ENCODE results near the gene ZNF273.
"Not testable (repeated sequence)": the region's sequence is repeated elsewhere in the genome, so short reads cannot be mapped to it uniquely, and the experiment has no call there.

ZNF273 gene

DNA sequence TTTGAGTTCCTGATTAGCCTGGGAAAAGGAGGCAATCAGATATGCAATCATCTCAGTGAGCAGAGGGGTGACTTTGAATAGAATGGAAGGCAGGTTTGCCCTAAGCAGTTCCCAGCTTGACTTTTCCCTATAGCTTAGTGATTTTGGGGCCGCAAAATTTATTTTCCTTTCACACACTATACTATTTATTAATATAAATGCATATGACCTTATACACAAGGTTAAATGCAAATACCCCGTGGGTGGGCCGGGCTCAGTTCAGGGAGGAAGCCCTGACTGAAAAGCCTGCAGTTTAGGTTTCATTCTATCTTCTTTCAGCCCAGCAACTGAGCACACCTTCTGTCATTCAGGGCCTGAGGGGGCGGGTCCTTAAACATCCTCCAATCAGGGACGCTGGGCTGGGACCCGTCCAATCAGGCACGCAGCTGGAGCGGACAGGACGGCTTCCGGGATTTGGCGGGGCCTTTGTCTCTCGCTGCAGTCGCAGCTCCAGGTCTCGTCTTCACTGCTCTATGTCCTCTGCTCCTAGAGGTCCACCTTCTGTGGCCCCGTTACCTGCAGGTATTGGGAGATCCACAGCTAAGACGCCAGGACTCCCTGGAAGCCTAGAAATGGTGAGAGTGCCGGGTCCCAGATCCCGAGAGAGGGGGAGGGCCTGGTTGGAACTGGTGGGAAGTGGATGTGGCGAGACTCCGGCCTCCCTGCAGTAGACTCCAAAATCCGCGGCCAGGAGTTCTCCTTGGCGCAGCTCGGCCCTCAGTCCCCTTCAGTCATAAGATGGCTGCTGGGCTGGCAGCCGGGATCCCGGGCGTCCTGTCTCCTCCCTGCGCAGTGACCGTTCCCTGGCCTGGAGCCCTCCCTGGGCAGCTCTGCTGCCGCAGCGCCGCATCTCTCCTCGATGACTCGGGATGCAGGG is at the start of gene ZNF273:
Gene ZNF273 (plus strand): TSS at position 468 of the 916 bp plus-strand sequence. CDS start 45 bp downstream, at position 513.
- no peaks in the 10 kb centered on the region for H3K27me3 ChIP-seq (ENCODE audit: control insufficient read depth, insufficient read depth, low read length)
- H3K36me3 ChIP-seq (ENCODE audit: control insufficient read depth, insufficient read depth, low read length): no peaks in the 10 kb centered on the region
- H3K4me1 ChIP-seq (ENCODE audit: control insufficient read depth, insufficient read depth, low read length): peaks cover 13% of the 10 kb centered on the region
- H3K9ac ChIP-seq (ENCODE audit: low read depth, low read length): peak within 1 kb of the TSS; percentile 95
- no peaks in the 10 kb centered on the region for H3K9me3 ChIP-seq (ENCODE audit: control insufficient read depth, insufficient read depth, low read length)
- peak within 1 kb of the TSS; percentile 95 for H3K4me3 ChIP-seq (ENCODE audit: low read depth, low read length)

DNA sequence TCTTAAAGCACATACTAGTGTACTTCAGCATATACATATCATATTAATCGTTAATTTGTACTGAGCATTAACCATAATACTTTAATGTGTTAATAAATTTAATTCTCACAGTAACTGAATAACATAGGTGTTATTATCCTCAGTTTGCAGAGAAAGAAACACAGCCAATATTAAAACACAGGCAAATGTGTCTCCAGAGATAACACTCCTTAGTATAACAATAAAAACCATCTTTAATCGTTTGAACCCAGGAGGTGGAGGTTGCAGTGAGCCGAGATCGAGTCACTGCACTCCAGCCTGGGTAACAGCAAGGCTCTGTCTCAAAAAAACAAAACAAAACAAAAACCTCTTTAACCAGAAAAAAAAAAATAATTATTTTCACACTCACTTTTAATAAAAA is 49.4 kb upstream of the ZNF273 start:
- Histone ChIP-seq H3K4me1 (ENCODE audit: control insufficient read depth, insufficient read depth, low read length) (peaks cover 4% of the 10 kb centered on the region), H3K4me3 (ENCODE audit: low read depth, low read length) (no peak overlapping the region), H3K27me3 (ENCODE audit: control insufficient read depth, insufficient read depth, low read length) (no peaks in the 10 kb centered on the region), H3K9me3 (ENCODE audit: control insufficient read depth, insufficient read depth, low read length) (no peaks in the 10 kb centered on the region), H3K36me3 (ENCODE audit: control insufficient read depth, insufficient read depth, low read length) (no peaks in the 10 kb centered on the region), H3K9ac (ENCODE audit: low read depth, low read length) (no peak overlapping the region)

- no peaks in the 10 kb centered on the region for H3K9me3 ChIP-seq (ENCODE audit: control insufficient read depth, insufficient read depth, low read length)
- H3K9ac ChIP-seq (ENCODE audit: low read depth, low read length): no peak overlapping the region
- H3K4me3 ChIP-seq (ENCODE audit: low read depth, low read length): no peak overlapping the region
- no peaks in the 10 kb centered on the region for H3K36me3 ChIP-seq (ENCODE audit: control insufficient read depth, insufficient read depth, low read length)
- peaks cover under 1% of the 10 kb centered on the region for H3K4me1 ChIP-seq (ENCODE audit: control insufficient read depth, insufficient read depth, low read length)
- H3K27me3 ChIP-seq (ENCODE audit: control insufficient read depth, insufficient read depth, low read length): no peaks in the 10 kb centered on the region
Observed at GRCh38 chr7:64854969-64855368, 48.1 kb upstream of the ZNF273 start.

DNA sequence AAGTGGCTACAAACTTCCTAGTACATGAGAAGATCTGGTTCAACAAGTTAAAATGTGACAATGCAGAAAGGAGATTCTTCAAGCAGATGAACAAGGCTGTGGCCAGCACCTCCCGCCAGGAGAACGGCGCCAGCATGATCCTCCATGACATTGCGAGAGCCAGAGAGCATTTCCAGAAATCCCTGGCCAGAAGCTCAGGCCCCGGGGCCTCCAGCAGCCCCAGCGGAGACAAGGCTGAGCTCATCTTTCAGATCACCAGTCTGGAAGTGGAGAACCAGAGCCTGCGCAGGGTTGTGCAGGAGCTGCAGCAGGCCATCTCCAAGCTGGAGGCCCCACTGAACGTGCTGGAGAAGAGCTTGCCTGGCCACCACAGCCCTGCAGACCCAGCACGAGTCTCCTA is 40.1 kb upstream of the ZNF273 start:
- Histone ChIP-seq H3K9ac (ENCODE audit: low read depth, low read length) (no peak overlapping the region), H3K27me3 (ENCODE audit: control insufficient read depth, insufficient read depth, low read length) (no peaks in the 10 kb centered on the region), H3K4me1 (ENCODE audit: control insufficient read depth, insufficient read depth, low read length) (no peaks in the 10 kb centered on the region), H3K4me3 (ENCODE audit: low read depth, low read length) (no peak overlapping the region), H3K9me3 (ENCODE audit: control insufficient read depth, insufficient read depth, low read length) (no peaks in the 10 kb centered on the region), H3K36me3 (ENCODE audit: control insufficient read depth, insufficient read depth, low read length) (no peaks in the 10 kb centered on the region)

- not testable (repeated sequence) for H3K4me1 ChIP-seq (ENCODE audit: control insufficient read depth, insufficient read depth, low read length); H3K9ac ChIP-seq (ENCODE audit: low read depth, low read length); H3K4me3 ChIP-seq (ENCODE audit: low read depth, low read length); H3K27me3 ChIP-seq (ENCODE audit: control insufficient read depth, insufficient read depth, low read length); H3K9me3 ChIP-seq (ENCODE audit: control insufficient read depth, insufficient read depth, low read length); H3K36me3 ChIP-seq (ENCODE audit: control insufficient read depth, insufficient read depth, low read length)
Observed at GRCh38 chr7:64863530-64863929, 39.5 kb upstream of the ZNF273 start.

DNA sequence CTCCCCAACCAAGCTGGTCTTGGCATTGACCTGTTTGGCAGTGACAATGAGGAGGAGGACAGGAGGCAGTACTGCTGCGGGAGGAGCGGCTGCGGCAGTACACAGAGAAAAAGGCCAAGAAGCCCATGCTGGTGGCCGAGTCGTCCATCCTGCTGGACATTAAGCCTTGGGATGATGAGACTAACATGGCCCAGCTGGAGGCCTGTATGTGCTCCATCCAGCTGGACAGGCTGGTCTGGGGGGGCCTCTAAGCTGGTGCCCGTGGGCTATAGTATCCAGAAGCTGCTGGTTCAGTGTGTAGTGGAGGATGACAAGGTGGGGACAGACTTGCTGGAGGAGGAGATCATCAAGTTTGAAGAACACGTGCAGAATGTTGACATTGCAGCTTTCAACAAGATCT is 39.1 kb upstream of the ZNF273 start:
- Histone ChIP-seq H3K4me1 (ENCODE audit: control insufficient read depth, insufficient read depth, low read length) (no peaks in the 10 kb centered on the region), H3K9me3 (ENCODE audit: control insufficient read depth, insufficient read depth, low read length) (no peaks in the 10 kb centered on the region), H3K9ac (ENCODE audit: low read depth, low read length) (no peak overlapping the region)

GRCh38 chr7:64867863-64868440 is 35.1 kb upstream of the ZNF273 start:
- no peaks in the 10 kb centered on the region for H3K36me3 ChIP-seq (ENCODE audit: control insufficient read depth, insufficient read depth, low read length)
- no peak overlapping the region for H3K9ac ChIP-seq (ENCODE audit: low read depth, low read length)
- peaks cover 1% of the 10 kb centered on the region for H3K27me3 ChIP-seq (ENCODE audit: control insufficient read depth, insufficient read depth, low read length)
- no peaks in the 10 kb centered on the region for H3K9me3 ChIP-seq (ENCODE audit: control insufficient read depth, insufficient read depth, low read length)
- H3K4me1 ChIP-seq (ENCODE audit: control insufficient read depth, insufficient read depth, low read length): no peaks in the 10 kb centered on the region
- no peak overlapping the region for H3K4me3 ChIP-seq (ENCODE audit: low read depth, low read length)

More for the DNA sequence above, 39.1 kb upstream of the ZNF273 start:
- Histone ChIP-seq H3K4me3 (ENCODE audit: low read depth, low read length) (no peak overlapping the region), H3K36me3 (ENCODE audit: control insufficient read depth, insufficient read depth, low read length) (no peaks in the 10 kb centered on the region), H3K27me3 (ENCODE audit: control insufficient read depth, insufficient read depth, low read length) (no peaks in the 10 kb centered on the region)

DNA sequence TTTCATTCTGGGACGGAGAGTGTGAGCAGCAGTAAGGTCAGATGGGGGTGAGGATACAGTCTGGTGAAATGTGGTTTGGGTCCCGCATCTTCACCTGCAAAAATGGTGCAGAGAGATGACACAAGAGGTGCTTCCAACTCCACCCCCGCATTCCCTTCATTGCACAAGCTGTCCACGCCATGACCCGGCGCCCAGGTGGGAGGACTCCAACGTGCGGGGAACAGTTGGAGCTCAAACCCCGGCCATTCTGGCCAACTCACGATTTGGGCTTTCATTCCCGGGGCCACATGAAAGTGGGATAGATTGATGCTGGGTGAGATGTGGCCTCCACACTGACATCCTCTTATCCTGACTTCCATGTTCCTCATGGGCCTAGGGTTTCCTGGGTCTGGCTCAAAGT is 34.6 kb upstream of the ZNF273 start:
- Histone ChIP-seq H3K9ac (ENCODE audit: low read depth, low read length) (no peak overlapping the region), H3K9me3 (ENCODE audit: control insufficient read depth, insufficient read depth, low read length) (no peaks in the 10 kb centered on the region), H3K27me3 (ENCODE audit: control insufficient read depth, insufficient read depth, low read length) (peaks cover 2% of the 10 kb centered on the region), H3K36me3 (ENCODE audit: control insufficient read depth, insufficient read depth, low read length) (no peaks in the 10 kb centered on the region), H3K4me3 (ENCODE audit: low read depth, low read length) (no peak overlapping the region), H3K4me1 (ENCODE audit: control insufficient read depth, insufficient read depth, low read length) (no peaks in the 10 kb centered on the region)

GRCh38 chr7:64869121-64869725 is 33.9 kb upstream of the ZNF273 start:
- no peak overlapping the region for H3K9ac ChIP-seq (ENCODE audit: low read depth, low read length)
- peaks cover 2% of the 10 kb centered on the region for H3K27me3 ChIP-seq (ENCODE audit: control insufficient read depth, insufficient read depth, low read length)
- H3K36me3 ChIP-seq (ENCODE audit: control insufficient read depth, insufficient read depth, low read length): no peaks in the 10 kb centered on the region
- no peak overlapping the region for H3K4me3 ChIP-seq (ENCODE audit: low read depth, low read length)
- H3K4me1 ChIP-seq (ENCODE audit: control insufficient read depth, insufficient read depth, low read length): no peaks in the 10 kb centered on the region
- no peaks in the 10 kb centered on the region for H3K9me3 ChIP-seq (ENCODE audit: control insufficient read depth, insufficient read depth, low read length)

GRCh38 chr7:64869912-64870562 is 33.0 kb upstream of the ZNF273 start:
- H3K36me3 ChIP-seq (ENCODE audit: control insufficient read depth, insufficient read depth, low read length): no peaks in the 10 kb centered on the region

DNA sequence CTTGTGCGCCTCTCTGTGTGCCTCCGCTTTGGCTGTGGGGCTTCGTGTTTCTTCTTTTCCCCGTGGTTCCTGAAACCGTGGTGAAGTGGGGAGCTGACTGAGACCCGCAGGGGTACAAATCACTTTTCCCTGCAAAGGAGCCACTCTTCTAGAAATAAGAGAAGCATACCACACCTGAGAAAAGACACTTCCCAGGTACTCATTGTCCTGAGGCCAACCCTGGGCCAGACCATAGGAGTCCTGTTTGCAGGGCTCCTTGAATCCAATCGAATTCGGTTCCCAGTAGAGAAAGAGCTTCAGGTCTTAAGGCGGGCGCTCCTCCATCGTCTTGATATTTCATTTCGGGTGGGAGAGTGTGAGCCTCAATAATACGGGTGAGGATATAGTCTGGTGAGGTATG is 32.4 kb upstream of the ZNF273 start:
- H3K9ac ChIP-seq (ENCODE audit: low read depth, low read length): no peak overlapping the region
- H3K4me1 ChIP-seq (ENCODE audit: control insufficient read depth, insufficient read depth, low read length): no peaks in the 10 kb centered on the region
- H3K27me3 ChIP-seq (ENCODE audit: control insufficient read depth, insufficient read depth, low read length): peaks cover 4% of the 10 kb centered on the region
- H3K36me3 ChIP-seq (ENCODE audit: control insufficient read depth, insufficient read depth, low read length): no peaks in the 10 kb centered on the region
- no peak overlapping the region for H3K4me3 ChIP-seq (ENCODE audit: low read depth, low read length)
- H3K9me3 ChIP-seq (ENCODE audit: control insufficient read depth, insufficient read depth, low read length): no peaks in the 10 kb centered on the region

More at GRCh38 chr7:64869912-64870562, 33.0 kb upstream of the ZNF273 start:
- peaks cover 2% of the 10 kb centered on the region for H3K27me3 ChIP-seq (ENCODE audit: control insufficient read depth, insufficient read depth, low read length)
- H3K4me1 ChIP-seq (ENCODE audit: control insufficient read depth, insufficient read depth, low read length): no peaks in the 10 kb centered on the region
- no peak overlapping the region for H3K4me3 ChIP-seq (ENCODE audit: low read depth, low read length)
- no peak overlapping the region for H3K9ac ChIP-seq (ENCODE audit: low read depth, low read length)
- no peaks in the 10 kb centered on the region for H3K9me3 ChIP-seq (ENCODE audit: control insufficient read depth, insufficient read depth, low read length)

Measured in iPS-15b (cell line).